Pulmonary artery endothelial cell (primary cell): ENCODE results near the gene AVPR1A. TPM values are rescaled to one million over a fixed set of nuclear protein-coding genes. Genes with fewer than 3 reads are reported as not detected.

Experiments
- DNase-seq: peaks from one replicate; pipeline ENCODE4 v3.0.0-alpha.2; 2011; ENCODE audit warnings: low read depth, low spot score
- total RNA-seq: library from RNA; depleted of rRNA; stranded (reverse); fragments of >200 nt; gene quantifications from 2 replicates; pipeline ENCODE4 v1.2.3, GENCODE V29; 2014

Gene AVPR1A
- total RNA-seq, 1 donor from 2014 or later, result not detected

DNA sequence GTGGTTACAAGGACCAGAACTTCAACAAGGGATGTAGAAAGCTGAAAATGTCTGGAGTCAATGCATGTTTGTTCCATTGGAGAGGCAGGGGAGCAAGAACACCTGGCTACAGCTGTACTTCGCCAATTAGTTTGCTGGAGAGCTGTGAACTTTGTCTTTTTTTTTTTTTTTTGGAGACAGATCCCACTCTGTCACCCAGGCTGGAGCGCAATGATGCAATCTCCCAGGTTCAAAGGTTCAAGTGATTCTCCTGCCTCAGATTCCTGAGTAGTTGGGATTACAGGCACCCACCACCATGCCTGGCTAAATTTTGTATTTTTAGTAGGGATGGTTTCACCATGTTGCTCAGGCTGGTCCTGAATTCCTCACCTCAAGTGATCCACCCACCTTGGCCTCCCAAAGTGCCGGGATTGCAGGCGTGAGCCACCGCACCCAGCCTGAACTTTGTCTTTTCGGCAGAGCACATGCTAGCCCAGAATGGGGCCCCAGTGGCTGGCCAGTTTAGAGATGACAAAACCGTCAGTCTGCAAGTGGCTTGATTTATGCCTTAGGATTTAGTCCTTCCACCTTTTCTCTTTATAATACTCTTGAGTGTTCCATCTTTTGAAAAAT, 55.5 kb downstream of the AVPR1A start:
- no peak for DNase-seq

DNA sequence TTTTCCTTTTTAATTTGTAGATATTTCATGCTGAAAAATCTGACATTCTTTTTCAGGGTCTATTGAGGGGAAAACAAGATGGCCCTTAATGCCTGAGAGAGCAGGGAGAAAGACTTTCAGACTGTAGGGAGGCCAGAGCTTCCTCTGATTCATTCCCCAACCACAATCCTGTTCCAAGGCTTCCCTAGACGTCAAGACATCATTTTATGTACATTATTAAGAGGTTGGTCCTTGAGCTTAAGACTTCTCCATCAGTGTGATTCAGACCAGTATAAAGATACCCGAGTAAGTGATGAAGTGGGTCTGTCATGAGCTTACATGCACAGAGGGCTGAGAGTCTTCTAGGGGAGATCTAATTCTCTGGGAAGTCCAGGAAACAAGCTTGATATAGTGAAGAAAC, 57.3 kb downstream of the AVPR1A start:
- no peak for DNase-seq

DNA sequence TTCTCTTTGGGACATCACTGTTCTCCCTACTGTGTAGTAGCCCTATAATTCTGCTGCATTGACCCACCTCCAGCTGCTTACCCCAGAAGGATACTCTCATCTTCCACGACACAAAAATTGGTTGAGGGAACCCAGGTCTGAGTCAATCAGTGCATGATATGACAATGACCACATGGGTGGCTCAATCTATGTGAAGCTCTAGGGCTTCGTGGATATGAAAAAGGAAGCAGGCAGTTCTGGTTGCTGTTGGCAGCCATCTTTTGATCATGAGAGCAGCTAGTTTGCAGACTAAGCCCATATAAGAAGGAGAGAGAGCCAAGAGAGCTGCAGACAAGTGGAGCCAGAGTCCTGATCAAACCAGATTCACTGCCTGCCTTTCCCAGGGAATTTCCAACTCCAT, 57.9 kb downstream of the AVPR1A start:
- DNase-seq, result no peak

Other genes with a start within 250 kb of the AVPR1A start
- 3.9 and 4.1 TPM in 2 replicates for gene PPM1H, start 216.1 kb downstream of the AVPR1A start, total RNA-seq